Measurements from ENCODE around the gene TCF7L1. TPM values are rescaled to one million over a fixed set of nuclear protein-coding genes. Genes with fewer than 3 reads are reported as not detected.

The TCF7L1 gene
- total RNA-seq, 1 donor from 2014 or later = 1.3 TPM

GRCh38 chr2:85221067-85221691, 88.0 kb downstream of the TCF7L1 start:
- TF ChIP-seq, protein P1, sequence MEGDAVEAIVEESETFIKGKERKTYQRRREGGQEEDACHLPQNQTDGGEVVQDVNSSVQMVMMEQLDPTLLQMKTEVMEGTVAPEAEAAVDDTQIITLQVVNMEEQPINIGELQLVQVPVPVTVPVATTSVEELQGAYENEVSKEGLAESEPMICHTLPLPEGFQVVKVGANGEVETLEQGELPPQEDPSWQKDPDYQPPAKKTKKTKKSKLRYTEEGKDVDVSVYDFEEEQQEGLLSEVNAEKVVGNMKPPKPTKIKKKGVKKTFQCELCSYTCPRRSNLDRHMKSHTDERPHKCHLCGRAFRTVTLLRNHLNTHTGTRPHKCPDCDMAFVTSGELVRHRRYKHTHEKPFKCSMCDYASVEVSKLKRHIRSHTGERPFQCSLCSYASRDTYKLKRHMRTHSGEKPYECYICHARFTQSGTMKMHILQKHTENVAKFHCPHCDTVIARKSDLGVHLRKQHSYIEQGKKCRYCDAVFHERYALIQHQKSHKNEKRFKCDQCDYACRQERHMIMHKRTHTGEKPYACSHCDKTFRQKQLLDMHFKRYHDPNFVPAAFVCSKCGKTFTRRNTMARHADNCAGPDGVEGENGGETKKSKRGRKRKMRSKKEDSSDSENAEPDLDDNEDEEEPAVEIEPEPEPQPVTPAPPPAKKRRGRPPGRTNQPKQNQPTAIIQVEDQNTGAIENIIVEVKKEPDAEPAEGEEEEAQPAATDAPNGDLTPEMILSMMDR (IDR thresholded peaks at IDR 0.05; ENCODE audit: insufficient read depth, low read length, severe bottlenecking) = no peak
- DNase-seq (ENCODE audit: low read depth) = no peak
- no peak for FAIRE-seq
- peaks cover 1% of the 10 kb centered on the region for H3K36me3 ChIP-seq (ENCODE audit: control insufficient read depth, insufficient read depth, low read length)
- H3K27me3 ChIP-seq (ENCODE audit: control insufficient read depth, insufficient read depth, low read length) = no peaks in the 10 kb centered on the region
- no peak overlapping the region for H3K4me3 ChIP-seq (ENCODE audit: low read depth, low read length)

GRCh38 chr2:85222792-85223191, 89.6 kb downstream of the TCF7L1 start:
- Histone ChIP-seq H3K36me3 (ENCODE audit: control insufficient read depth, insufficient read depth, low read length) (peaks cover 1% of the 10 kb centered on the region), H3K4me3 (ENCODE audit: low read depth, low read length) (no peak overlapping the region), H3K27me3 (ENCODE audit: control insufficient read depth, insufficient read depth, low read length) (no peaks in the 10 kb centered on the region)
- FAIRE-seq (no peak), DNase-seq (ENCODE audit: low read depth) (peak; percentile 54)
- TF ChIP-seq, protein P1 (IDR thresholded peaks at IDR 0.05; ENCODE audit: insufficient read depth, low read length, severe bottlenecking) = no peak

GRCh38 chr2:85226783-85227182, 93.6 kb downstream of the TCF7L1 start:
- Histone ChIP-seq H3K36me3 (ENCODE audit: control insufficient read depth, insufficient read depth, low read length) (no peaks in the 10 kb centered on the region), H3K4me3 (ENCODE audit: low read depth, low read length) (no peak overlapping the region), H3K27me3 (ENCODE audit: control insufficient read depth, insufficient read depth, low read length) (no peaks in the 10 kb centered on the region)
- TF ChIP-seq, protein P1 (IDR thresholded peaks at IDR 0.05; ENCODE audit: insufficient read depth, low read length, severe bottlenecking) = no peak
- DNase-seq (ENCODE audit: low read depth) (no peak), FAIRE-seq (no peak)

DNA sequence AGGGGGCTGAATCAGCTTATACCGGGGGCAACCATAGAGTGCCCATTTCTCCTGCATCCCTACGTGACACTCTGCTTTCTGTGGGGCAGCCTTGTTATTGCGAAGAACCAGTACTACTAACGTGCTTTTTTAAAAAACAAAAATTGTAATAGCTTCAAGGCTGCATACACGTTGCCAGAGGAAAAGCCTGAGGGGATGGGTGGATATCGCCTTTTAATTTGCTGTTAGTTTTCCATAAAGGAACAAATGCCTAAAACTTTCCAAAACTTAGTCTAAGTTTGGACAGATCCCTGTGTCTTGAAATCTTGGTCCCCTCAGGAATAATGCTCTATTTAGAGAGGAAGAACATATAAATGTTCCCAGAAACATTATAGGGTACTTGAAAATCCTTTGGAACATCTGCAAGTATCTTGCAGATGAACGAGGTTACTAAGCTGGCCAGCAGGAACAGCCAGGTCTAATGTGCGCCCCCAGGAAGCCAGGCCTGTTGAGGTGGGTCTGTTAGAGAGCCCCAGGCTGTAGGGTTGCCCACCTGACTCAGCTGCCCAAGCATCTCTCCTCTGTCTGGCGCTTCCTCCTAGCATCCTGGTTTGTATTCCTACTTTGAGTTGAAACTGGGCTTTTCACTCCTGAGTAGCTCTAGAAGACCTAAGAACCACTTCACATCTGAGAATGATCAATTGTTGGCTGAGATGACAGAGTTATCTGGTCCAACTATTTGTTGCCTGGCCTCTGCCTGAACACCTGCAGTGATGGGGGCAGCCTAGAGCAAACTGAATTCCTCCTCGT, 97.7 kb downstream of the TCF7L1 start:
- Histone ChIP-seq H3K36me3 (ENCODE audit: control insufficient read depth, insufficient read depth, low read length) (no peaks in the 10 kb centered on the region), H3K4me3 (ENCODE audit: low read depth, low read length) (no peak overlapping the region), H3K27me3 (ENCODE audit: control insufficient read depth, insufficient read depth, low read length) (no peaks in the 10 kb centered on the region)
- FAIRE-seq (no peak), DNase-seq (ENCODE audit: low read depth) (no peak)
- TF ChIP-seq, protein P1 (IDR thresholded peaks at IDR 0.05; ENCODE audit: insufficient read depth, low read length, severe bottlenecking) = no peak

DNA sequence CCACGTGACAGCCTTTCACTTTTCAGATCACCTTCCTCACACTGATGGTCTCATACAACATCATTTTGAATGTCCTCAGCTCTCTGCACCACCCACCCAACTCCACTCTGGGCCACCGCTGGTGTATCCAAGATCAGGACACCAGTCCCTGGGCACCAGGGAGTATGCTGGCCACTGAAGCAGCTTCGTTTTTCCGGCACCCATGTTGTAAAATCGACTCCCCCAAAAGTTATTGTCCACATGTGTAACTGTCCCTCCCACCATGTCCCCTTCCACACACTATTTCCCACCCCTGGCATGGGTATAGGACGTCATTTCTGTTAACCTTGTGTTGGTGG, 98.2 kb downstream of the TCF7L1 start:
- TF ChIP-seq, protein P1 (IDR thresholded peaks at IDR 0.05; ENCODE audit: insufficient read depth, low read length, severe bottlenecking) = no peak
- no peaks in the 10 kb centered on the region for H3K36me3 ChIP-seq (ENCODE audit: control insufficient read depth, insufficient read depth, low read length)
- H3K4me3 ChIP-seq (ENCODE audit: low read depth, low read length) = no peak overlapping the region
- H3K27me3 ChIP-seq (ENCODE audit: control insufficient read depth, insufficient read depth, low read length) = no peaks in the 10 kb centered on the region
- no peak for DNase-seq (ENCODE audit: low read depth)
- FAIRE-seq = peak; percentile 58
